ENCODE results near the gene PTK7.

PTK7 gene

GRCh38 chr6:43053545-43054205, 22.4 kb upstream of the PTK7 start, which contains the start of gene CUL7:
TSS of gene CUL7 (minus strand) at chr6:43053851. CDS start at chr6:43052788, 1,063 bp downstream.
- Histone ChIP-seq H3K36me3 (ENCODE audit: control insufficient read depth, insufficient read depth, low read length) (peaks cover 23% of the 10 kb centered on the region), H3K27ac (ENCODE audit: insufficient read depth, low read length, poor library complexity, severe bottlenecking) (peak within 1 kb of the TSS; percentile 79)

GRCh38 chr6:43054206-43054943, 21.7 kb upstream of the PTK7 start:
- no peaks in the 10 kb centered on the region for H3K27me3 ChIP-seq (replicated peaks; ENCODE audit: control insufficient read depth, insufficient read depth, low read length, poor library complexity, severe bottlenecking)
- peaks cover 28% of the 10 kb centered on the region for H3K4me1 ChIP-seq (ENCODE audit: control insufficient read depth, insufficient read depth, low read length, poor library complexity, severe bottlenecking)
- DNase-seq = no peak
- H3K4me3 ChIP-seq (ENCODE audit: insufficient read depth, low read depth, low read length, poor library complexity, severe bottlenecking) = peak overlapping the region; percentile 71
- H3K36me3 ChIP-seq (ENCODE audit: control insufficient read depth, insufficient read depth, low read length) = peaks cover 18% of the 10 kb centered on the region
- peak overlapping the region; percentile 79 for H3K27ac ChIP-seq (ENCODE audit: insufficient read depth, low read length, poor library complexity, severe bottlenecking)
- no peaks in the 10 kb centered on the region for H3K9me3 ChIP-seq (ENCODE audit: control insufficient read depth, low read length)

More at GRCh38 chr6:43053545-43054205, 22.4 kb upstream of the PTK7 start, which contains the start of gene CUL7:
- peaks cover 23% of the 10 kb centered on the region for H3K4me1 ChIP-seq (ENCODE audit: control insufficient read depth, insufficient read depth, low read length, poor library complexity, severe bottlenecking)
- DNase-seq = peak; percentile 79 to 84 (median 82)
- no peaks in the 10 kb centered on the region for H3K27me3 ChIP-seq (replicated peaks; ENCODE audit: control insufficient read depth, insufficient read depth, low read length, poor library complexity, severe bottlenecking)
- no peaks in the 10 kb centered on the region for H3K9me3 ChIP-seq (ENCODE audit: control insufficient read depth, low read length)
- peak within 1 kb of the TSS; percentile 71 for H3K4me3 ChIP-seq (ENCODE audit: insufficient read depth, low read depth, low read length, poor library complexity, severe bottlenecking)

- no peaks in the 10 kb centered on the region for H3K9me3 ChIP-seq (ENCODE audit: control insufficient read depth, low read length)
- H3K36me3 ChIP-seq (ENCODE audit: control insufficient read depth, insufficient read depth, low read length) = peaks cover 12% of the 10 kb centered on the region
- H3K27me3 ChIP-seq (replicated peaks; ENCODE audit: control insufficient read depth, insufficient read depth, low read length, poor library complexity, severe bottlenecking) = no peaks in the 10 kb centered on the region
- peaks cover 37% of the 10 kb centered on the region for H3K4me1 ChIP-seq (ENCODE audit: control insufficient read depth, insufficient read depth, low read length, poor library complexity, severe bottlenecking)
- no peak overlapping the region for H3K4me3 ChIP-seq (ENCODE audit: insufficient read depth, low read depth, low read length, poor library complexity, severe bottlenecking)
- no peak for DNase-seq
- no peak overlapping the region for H3K27ac ChIP-seq (ENCODE audit: insufficient read depth, low read length, poor library complexity, severe bottlenecking)
Observed at GRCh38 chr6:43055966-43056365, 20.1 kb upstream of the PTK7 start.

- Histone ChIP-seq H3K36me3 (ENCODE audit: control insufficient read depth, insufficient read depth, low read length) (peaks cover 17% of the 10 kb centered on the region), H3K4me1 (ENCODE audit: control insufficient read depth, insufficient read depth, low read length, poor library complexity, severe bottlenecking) (peaks cover 26% of the 10 kb centered on the region), H3K27me3 (replicated peaks; ENCODE audit: control insufficient read depth, insufficient read depth, low read length, poor library complexity, severe bottlenecking) (no peaks in the 10 kb centered on the region), H3K9me3 (ENCODE audit: control insufficient read depth, low read length) (no peaks in the 10 kb centered on the region), H3K4me3 (ENCODE audit: insufficient read depth, low read depth, low read length, poor library complexity, severe bottlenecking) (peak overlapping the region; percentile 97), H3K27ac (ENCODE audit: insufficient read depth, low read length, poor library complexity, severe bottlenecking) (peak overlapping the region; percentile 89)
- DNase-seq = no peak
Observed at GRCh38 chr6:43058531-43058930, 17.6 kb upstream of the PTK7 start.

- Histone ChIP-seq H3K4me3 (ENCODE audit: insufficient read depth, low read depth, low read length, poor library complexity, severe bottlenecking) (peak within 1 kb of the TSS; percentile 97), H3K4me1 (ENCODE audit: control insufficient read depth, insufficient read depth, low read length, poor library complexity, severe bottlenecking) (peaks cover 22% of the 10 kb centered on the region), H3K9me3 (ENCODE audit: control insufficient read depth, low read length) (no peaks in the 10 kb centered on the region), H3K27me3 (replicated peaks; ENCODE audit: control insufficient read depth, insufficient read depth, low read length, poor library complexity, severe bottlenecking) (no peaks in the 10 kb centered on the region), H3K27ac (ENCODE audit: insufficient read depth, low read length, poor library complexity, severe bottlenecking) (peak within 1 kb of the TSS; percentile 89), H3K36me3 (ENCODE audit: control insufficient read depth, insufficient read depth, low read length) (peaks cover 17% of the 10 kb centered on the region)
- DNase-seq = peak; percentile 93 to 98 (median 96)
Observed at GRCh38 chr6:43059168-43060033, 16.7 kb upstream of the PTK7 start, which contains the start of the genes KLC4 and MRPL2. TSS of gene KLC4 (plus strand) at chr6:43059631. CDS start at chr6:43061336, 1,705 bp downstream. TSS of gene MRPL2 (minus strand) at chr6:43059434. CDS start at chr6:43059381, 53 bp downstream.

GRCh38 chr6:43060034-43060754, 15.9 kb upstream of the PTK7 start:
- H3K27me3 ChIP-seq (replicated peaks; ENCODE audit: control insufficient read depth, insufficient read depth, low read length, poor library complexity, severe bottlenecking) = no peaks in the 10 kb centered on the region
- H3K4me3 ChIP-seq (ENCODE audit: insufficient read depth, low read depth, low read length, poor library complexity, severe bottlenecking) = peak overlapping the region; percentile 97
- peak overlapping the region; percentile 89 for H3K27ac ChIP-seq (ENCODE audit: insufficient read depth, low read length, poor library complexity, severe bottlenecking)
- peaks cover 17% of the 10 kb centered on the region for H3K36me3 ChIP-seq (ENCODE audit: control insufficient read depth, insufficient read depth, low read length)
- DNase-seq = no peak
- no peaks in the 10 kb centered on the region for H3K9me3 ChIP-seq (ENCODE audit: control insufficient read depth, low read length)
- H3K4me1 ChIP-seq (ENCODE audit: control insufficient read depth, insufficient read depth, low read length, poor library complexity, severe bottlenecking) = peaks cover 22% of the 10 kb centered on the region

GRCh38 chr6:43060755-43061633, 15.1 kb upstream of the PTK7 start:
- no peak for DNase-seq
- Histone ChIP-seq H3K36me3 (ENCODE audit: control insufficient read depth, insufficient read depth, low read length) (peaks cover 15% of the 10 kb centered on the region), H3K4me1 (ENCODE audit: control insufficient read depth, insufficient read depth, low read length, poor library complexity, severe bottlenecking) (peaks cover 22% of the 10 kb centered on the region), H3K27me3 (replicated peaks; ENCODE audit: control insufficient read depth, insufficient read depth, low read length, poor library complexity, severe bottlenecking) (no peaks in the 10 kb centered on the region), H3K27ac (ENCODE audit: insufficient read depth, low read length, poor library complexity, severe bottlenecking) (no peak overlapping the region), H3K4me3 (ENCODE audit: insufficient read depth, low read depth, low read length, poor library complexity, severe bottlenecking) (no peak overlapping the region), H3K9me3 (ENCODE audit: control insufficient read depth, low read length) (no peaks in the 10 kb centered on the region)

- Histone ChIP-seq H3K9me3 (ENCODE audit: control insufficient read depth, low read length) (no peaks in the 10 kb centered on the region), H3K27me3 (replicated peaks; ENCODE audit: control insufficient read depth, insufficient read depth, low read length, poor library complexity, severe bottlenecking) (no peaks in the 10 kb centered on the region), H3K4me1 (ENCODE audit: control insufficient read depth, insufficient read depth, low read length, poor library complexity, severe bottlenecking) (peaks cover 22% of the 10 kb centered on the region), H3K4me3 (ENCODE audit: insufficient read depth, low read depth, low read length, poor library complexity, severe bottlenecking) (no peak overlapping the region), H3K27ac (ENCODE audit: insufficient read depth, low read length, poor library complexity, severe bottlenecking) (no peak overlapping the region), H3K36me3 (ENCODE audit: control insufficient read depth, insufficient read depth, low read length) (peaks cover 11% of the 10 kb centered on the region)
- no peak for DNase-seq
Observed at GRCh38 chr6:43061861-43062260, 14.3 kb upstream of the PTK7 start.

Measured in effector memory CD4-positive, alpha-beta T cell (primary cell).